GM19193 (cell line): Measurements from ENCODE around the gene RUNX3.

Source experiments
- POLR2A ChIP-seq: IDR thresholded peaks from 4 replicates; pipeline ENCODE4 v1.6.1; 2011; ENCODE audit not compliant: insufficient read depth, insufficient read length; ENCODE audit errors: extremely low read depth

The RUNX3 gene

DNA sequence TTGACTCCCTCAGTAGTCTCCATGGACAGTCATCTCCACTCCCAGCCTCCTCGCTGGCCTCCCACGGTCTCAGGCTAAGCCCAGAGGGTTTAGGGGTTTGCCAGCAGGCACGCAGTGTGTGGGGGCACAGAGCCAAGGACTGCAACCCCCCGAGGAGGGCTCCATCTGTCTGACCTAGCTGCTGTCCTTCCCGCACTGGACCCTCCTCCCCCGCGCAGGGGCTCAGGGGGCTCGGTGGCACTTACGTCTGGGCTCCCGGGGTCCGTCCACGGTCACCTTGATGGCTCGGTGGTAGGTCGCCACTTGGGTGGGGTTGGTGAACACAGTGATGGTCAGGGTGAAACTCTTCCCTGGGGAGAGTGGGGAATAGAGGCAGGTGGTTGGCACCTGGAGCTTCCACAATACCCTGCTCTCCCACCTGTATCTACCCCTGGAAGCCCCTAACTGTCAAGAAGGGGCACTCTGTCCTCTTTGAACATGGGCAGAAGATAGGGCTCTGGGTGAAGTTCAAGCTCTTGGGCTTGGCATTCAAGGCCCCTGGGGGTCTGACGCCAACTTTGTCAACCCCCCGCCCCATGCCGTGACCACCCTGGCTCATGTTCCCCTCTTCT is 11.0 kb downstream of the RUNX3 start:
- TF ChIP-seq POLR2A: peak; percentile 45

DNA sequence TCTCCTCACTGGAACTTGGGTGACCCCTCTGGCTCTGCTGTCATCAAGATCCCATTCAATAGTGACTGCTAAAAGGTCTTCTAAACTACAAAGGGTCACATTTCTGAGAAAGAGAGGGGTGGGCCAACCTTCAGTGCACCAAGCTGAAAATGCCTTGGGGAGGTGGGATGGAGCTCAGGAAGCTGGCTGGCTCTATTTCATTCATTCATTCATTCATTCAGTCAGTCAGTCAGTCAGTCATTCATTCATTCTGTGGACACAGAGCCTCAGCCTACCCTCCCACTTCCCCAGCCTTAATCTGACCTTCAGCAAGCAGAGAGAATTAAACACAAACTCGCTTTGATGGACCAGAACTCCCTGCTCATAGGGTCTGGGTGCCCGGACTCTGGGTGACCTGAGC is 11.7 kb downstream of the RUNX3 start:
- no peak for TF ChIP-seq POLR2A

DNA sequence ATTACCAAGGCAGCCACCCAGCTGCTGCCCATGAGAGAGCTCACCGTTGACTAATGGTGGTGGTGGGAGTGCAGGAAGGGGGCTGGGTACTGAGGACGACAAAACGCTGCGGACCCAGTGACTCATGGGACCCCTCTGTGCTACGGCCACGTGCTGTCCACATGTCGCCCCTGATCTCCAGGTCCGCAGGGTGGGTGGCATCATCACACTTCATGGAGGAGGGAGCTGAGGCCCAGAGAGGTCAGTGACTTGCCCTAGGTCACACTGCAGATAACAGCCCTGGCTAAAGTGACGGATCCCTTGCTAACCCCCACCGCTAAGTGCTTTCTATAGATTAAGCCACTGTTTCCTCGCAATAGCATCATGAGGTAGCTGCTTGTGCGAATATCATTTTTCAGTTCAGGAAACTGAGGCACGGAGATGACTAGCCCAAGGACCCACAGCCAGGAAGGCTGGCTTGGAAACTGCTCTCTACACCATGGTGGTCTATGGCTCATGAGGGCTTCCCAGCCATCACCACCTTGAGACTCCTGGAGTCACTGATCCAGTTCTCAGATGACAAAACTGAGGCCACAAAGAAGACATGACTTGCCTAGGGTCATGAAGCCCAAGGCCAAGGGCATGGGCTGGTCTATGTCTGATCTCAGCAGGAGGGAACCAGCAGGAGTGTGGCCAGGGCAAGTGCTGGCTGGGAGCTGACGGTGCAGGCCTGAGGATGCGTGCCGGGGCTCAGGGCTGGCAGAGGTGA is 12.6 kb downstream of the RUNX3 start:
- peak; percentile 5 for TF ChIP-seq POLR2A

DNA sequence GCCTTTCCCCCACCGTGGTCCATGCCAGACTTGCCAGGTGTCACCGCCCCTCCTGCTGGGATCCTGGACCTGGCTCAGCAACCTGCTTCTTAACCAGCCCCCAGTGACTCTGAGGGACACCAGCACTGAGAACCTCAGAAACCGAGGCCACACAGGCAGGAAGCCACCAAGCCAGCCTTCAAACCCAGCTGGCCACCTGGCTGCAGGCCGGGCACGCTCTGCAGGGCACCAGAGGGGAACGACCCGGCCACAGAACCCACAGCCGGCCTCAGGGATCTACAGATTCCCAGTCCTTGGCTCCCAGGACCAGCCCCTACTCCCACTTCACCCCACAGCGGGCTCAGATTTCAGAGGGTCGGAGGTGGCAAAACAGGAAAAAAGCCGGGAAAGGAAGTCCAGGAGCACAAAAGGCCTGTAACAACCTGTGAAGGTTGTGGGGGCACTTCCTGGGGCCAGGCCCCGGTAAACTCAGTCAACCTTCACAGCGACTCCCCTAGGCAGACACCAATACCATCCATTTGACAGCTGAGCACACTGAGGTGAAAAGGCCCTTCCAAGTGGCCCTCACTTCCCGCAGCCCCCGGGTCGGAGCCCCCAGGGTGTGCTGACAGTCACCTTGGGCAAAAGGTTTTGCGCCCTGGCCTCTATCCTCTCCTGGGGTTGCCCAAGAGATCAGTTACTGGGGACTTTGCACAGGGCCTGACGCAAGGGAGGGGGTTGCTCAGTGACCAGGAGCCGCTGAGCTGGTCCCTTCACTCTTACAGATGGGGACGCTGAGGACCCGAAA is 14.1 kb downstream of the RUNX3 start:
- TF ChIP-seq POLR2A: peak; percentile 12

DNA sequence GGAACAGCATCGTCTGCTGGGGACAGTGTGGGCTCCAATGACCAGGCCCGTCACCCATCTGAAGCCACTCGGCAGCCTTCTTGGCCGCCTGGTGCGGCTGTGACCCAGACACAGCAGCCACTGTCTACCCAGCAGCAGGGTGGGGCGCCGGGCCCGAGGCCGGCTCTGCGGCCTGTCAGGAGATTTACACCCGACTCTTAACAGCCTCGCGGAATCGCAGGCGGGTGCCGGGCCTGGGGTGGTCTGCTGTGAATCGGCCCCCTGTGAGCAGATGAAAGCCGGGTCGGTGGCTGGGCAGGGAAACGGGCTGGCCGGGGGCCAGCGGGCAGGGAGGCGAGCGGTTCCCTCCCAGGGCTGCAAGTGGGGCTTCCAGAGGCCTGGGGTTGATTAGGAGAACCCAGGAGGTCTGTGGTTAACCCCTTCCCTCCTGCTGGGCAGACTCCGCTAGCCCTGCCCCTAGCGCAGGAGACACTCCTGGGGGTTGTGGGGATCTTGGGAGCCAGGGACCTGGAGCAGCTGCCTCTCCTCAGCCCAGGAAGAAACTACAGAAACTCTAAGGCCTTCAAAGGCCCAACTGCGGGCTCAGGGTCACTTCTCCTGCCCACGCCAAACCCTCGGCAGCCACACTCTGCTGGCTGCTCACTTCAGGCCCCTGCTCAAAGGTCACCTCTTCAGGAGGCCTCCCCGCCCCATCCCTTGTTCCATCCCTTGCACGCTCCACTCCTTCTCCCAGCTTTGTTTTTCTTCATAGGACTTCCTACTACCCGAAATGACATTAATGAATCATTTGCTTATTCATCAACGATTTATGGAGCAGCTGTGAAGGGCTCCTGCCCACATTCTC is 15.6 kb downstream of the RUNX3 start:
- TF ChIP-seq POLR2A: peak; percentile 37

DNA sequence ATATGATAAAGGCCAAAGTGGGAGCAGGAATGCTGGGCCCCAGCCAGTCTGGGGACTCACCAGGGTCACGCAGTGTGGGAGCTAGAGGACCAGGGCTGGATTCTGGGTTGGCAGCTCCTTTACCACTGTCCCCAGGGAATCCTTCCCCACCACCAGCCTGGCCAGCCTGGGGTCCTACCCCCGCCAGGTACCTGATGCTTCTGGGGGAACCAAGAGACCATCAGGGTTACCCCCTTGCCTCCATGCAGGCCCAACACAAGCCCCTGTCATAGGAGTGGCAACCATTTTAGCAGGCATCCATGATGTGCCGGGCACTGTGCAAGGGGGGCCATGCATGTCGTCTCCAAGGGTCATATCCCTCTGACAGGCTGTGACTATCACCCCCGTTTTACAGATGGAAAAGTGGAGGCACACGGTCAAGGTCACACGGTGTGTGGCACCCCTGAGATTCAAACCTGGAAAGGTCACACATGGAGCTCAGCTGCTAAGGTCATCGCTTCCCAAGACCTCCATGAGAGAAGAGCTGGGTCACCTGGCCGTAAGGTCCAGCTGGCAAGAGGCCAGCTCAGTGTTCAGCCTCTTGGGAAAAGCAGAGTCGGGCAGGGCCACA is 16.4 kb downstream of the RUNX3 start:
- no peak for TF ChIP-seq POLR2A

DNA sequence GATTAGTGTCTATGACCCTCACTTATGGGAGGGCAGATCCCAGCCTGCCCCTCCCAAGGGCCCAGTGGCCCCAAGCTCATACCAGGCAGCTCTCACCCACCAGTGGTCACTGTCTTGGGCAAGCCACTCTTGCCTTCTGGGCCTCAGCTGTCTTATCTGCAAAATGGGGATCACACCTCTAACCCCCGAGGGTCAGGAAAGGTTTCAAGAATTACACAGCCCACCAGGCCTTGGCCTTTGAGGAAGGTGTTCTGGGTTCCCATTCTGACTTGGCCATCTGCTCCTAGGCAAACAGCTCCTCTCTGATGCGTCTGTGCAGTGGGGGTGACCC is 16.8 kb downstream of the RUNX3 start:
- TF ChIP-seq POLR2A: no peak

DNA sequence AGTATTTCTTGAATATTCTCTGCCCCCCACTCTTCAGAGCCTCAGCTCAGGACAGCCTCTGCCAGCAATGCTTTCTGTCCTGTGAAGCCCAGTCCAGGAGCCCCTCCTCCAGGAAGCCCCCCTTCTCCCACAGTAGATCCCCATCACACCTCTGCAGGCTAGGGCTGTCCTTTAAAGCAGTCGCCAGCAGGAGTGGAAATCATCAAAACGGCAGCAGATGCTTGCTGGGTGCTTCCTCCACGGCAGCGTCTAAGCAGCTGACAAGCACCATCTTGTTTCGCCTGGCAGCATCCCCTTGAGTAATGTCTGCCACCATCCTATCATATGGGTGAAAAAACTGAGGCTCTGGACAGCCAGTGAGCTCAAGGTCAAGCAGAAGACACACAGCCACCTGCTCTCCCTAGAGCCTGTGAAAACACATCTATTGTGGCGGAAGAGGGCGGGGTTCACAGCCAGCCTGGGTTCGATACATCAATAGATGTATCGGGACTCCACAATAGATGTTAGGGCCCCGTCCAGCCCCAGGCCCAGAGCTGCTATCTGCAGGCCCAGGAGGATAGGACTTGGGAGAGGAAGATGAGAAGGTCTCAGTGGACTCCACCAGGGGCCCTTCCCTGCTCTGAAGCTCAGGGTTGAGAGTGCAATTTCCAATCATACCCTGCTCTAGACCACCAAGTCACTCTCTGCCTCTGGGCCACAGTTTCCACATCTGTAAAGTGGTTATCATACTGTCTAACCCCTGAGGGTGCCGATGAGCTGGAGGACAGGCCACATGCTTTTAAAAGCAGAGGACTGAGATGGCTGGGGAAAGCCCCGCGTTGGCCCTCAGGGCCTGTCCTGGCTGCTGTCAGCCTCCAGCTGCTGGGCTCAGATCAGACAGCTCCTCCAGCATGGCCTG is 17.5 kb downstream of the RUNX3 start:
- TF ChIP-seq POLR2A: peak; percentile 19

DNA sequence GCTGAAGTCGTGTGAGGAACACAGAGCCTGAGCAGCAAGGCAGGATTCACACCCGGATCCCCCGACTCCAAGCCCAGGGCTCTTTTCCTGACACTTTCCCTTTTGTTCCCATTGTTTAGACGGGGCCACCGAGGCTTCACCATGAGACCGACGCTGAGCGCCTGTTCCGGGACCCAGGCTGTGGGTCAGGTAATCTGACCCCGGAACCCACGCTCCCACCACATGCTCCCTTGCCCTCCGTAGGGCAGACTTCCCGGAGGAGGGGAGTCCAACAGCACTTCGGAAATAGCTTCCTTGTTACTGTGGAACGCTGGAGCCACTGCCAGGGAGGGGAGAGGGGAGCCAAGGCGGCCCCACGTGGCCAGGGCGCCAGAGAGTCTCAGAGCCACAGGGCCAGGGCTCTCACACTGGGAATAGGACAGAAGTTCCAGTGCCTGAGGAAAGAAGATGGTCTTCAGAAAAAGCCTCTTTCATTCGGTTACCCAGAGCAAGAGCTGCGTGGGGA is 18.4 kb downstream of the RUNX3 start:
- TF ChIP-seq POLR2A: no peak

DNA sequence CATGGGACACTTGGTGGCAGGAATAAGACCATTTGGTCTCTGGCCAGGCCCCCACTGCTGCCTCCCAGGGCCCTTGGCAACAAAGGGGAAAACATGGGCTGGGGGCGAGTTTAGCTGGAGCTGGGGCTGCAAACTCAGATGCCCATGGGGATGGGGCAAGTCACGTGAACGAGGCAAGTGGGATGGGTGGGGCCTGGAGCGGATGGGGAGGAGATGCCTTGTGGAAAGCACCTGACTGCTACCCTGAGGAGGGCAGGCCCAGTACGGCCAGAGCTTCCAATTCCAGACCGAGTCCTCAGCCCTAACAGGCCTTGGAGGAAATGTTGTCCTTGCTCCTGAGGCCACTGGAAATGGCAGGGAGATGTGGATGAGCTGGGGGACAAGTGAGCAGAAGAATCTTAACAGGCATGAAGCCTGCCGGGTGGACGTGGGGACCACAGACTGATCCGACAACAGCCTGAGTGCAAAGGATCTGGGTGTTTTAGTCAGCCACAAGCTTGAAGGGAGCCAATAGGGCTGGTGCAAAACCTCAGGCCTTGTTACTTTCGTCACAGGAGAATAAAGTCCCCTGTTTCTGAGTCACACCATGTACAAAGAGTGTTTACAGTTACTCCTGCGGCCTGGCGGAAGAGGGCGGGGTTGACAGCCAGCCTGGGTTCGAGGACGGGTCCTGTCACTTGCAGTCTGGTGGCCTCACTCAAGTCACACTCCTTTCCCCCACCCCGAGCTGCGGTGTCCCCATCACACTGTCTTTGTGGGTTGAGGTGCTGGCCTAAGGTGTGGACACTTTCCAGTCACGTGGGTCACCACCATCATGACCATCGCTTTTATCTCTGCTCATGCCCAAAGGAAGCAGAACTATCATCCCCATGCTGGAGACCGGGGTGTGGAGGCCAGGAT is 19.1 kb downstream of the RUNX3 start:
- TF ChIP-seq POLR2A: peak; percentile 23

DNA sequence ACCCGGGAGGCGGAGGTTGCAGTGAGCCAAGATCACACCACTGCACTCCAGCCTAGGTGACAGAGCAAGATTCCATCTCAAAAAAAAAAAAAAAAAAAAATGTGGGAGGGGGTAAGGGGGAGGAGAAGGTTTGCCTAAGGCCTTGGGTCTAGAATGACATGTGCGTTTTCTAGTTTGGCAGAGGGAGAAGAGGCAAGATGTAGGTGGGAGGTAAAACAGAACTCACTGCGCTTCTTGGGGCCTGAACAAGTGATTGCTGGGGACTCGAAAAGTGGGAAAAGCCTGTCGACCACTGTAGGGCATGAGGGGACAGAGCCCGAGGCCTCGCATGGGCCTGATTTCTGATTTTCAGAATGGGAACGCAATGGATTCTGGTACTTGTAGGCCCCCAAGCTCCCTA is 19.9 kb downstream of the RUNX3 start:
- no peak for TF ChIP-seq POLR2A

DNA sequence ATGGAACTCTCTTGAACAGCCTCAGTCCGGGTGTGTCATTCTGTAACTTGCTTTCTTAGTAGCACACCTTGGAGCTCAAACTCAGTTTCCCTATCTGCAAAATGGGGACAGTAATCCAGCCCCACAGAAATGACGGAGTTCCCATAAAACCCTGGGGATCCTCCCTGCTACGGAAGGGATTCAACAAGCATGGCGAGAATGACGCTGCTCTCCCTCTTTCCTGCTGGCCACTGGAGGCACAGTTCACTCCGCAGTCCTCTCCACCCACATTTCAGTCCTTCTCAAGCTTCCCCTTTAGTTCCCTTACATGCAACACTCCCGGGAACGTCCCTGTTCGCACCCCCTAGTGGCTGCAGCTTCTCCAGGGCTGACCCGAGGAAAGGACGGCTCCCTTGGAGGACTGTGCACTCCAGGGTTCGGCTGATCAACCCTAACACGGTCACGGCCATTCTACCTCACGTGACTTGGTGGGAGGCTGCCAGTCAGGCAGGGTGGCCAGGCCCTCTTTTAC is 20.6 kb downstream of the RUNX3 start:
- no peak for TF ChIP-seq POLR2A
